Measurements from ENCODE around the gene TRDN.
"Not testable (repeated sequence)": the region's sequence is repeated elsewhere in the genome, so short reads cannot be mapped to it uniquely, and the experiment has no call there.

Gene TRDN

GRCh38 chr6:123635567-123635966 lies 1.2 kb downstream of the TRDN start:
- H3K27ac ChIP-seq, result no peak overlapping the region
- DNase-seq (ENCODE audit: low read depth, low spot score), result no peak

GRCh38 chr6:123635144-123635543 lies 1.6 kb downstream of the TRDN start:
- no peak overlapping the region for H3K27ac ChIP-seq
- DNase-seq (ENCODE audit: low read depth, low spot score), result no peak

- no peak for DNase-seq (ENCODE audit: low read depth, low spot score)
- no peak overlapping the region for H3K27ac ChIP-seq
Observed at GRCh38 chr6:123632641-123633040, 4.1 kb downstream of the TRDN start.

- H3K27ac ChIP-seq, result no peak overlapping the region
- no peak for DNase-seq (ENCODE audit: low read depth, low spot score)
Observed at GRCh38 chr6:123629258-123629941, 7.3 kb downstream of the TRDN start.

- DNase-seq (ENCODE audit: low read depth, low spot score), result no peak
- no peak overlapping the region for H3K27ac ChIP-seq
Observed at GRCh38 chr6:123625696-123626095, 11.1 kb downstream of the TRDN start.

- no peak for DNase-seq (ENCODE audit: low read depth, low spot score)
- no peak overlapping the region for H3K27ac ChIP-seq
Observed at GRCh38 chr6:123622780-123623179, 14.0 kb downstream of the TRDN start.

GRCh38 chr6:123619156-123619555 lies 17.6 kb downstream of the TRDN start:
- H3K27ac ChIP-seq, result no peak overlapping the region
- DNase-seq (ENCODE audit: low read depth, low spot score), result no peak

GRCh38 chr6:123616942-123617341 lies 19.8 kb downstream of the TRDN start:
- no peak for DNase-seq (ENCODE audit: low read depth, low spot score)
- no peak overlapping the region for H3K27ac ChIP-seq

GRCh38 chr6:123616016-123616415 lies 20.7 kb downstream of the TRDN start:
- DNase-seq (ENCODE audit: low read depth, low spot score), result no peak
- no peak overlapping the region for H3K27ac ChIP-seq

- DNase-seq (ENCODE audit: low read depth, low spot score), result no peak
- no peak overlapping the region for H3K27ac ChIP-seq
Observed at GRCh38 chr6:123610779-123611178, 26.0 kb downstream of the TRDN start.

- no peak for DNase-seq (ENCODE audit: low read depth, low spot score)
- no peak overlapping the region for H3K27ac ChIP-seq
Observed at GRCh38 chr6:123604067-123604466, 32.7 kb downstream of the TRDN start.

- no peak overlapping the region for H3K27ac ChIP-seq
- DNase-seq (ENCODE audit: low read depth, low spot score), result no peak
Observed at GRCh38 chr6:123598011-123598410, 38.7 kb downstream of the TRDN start.

- H3K27ac ChIP-seq, result no peak overlapping the region
Observed at GRCh38 chr6:123594776-123595175, 42.0 kb downstream of the TRDN start.

GRCh38 chr6:123592426-123592825 lies 44.3 kb downstream of the TRDN start:
- H3K27ac ChIP-seq, result no peak overlapping the region
- no peak for DNase-seq (ENCODE audit: low read depth, low spot score)

More at GRCh38 chr6:123594776-123595175, 42.0 kb downstream of the TRDN start:
- no peak for DNase-seq (ENCODE audit: low read depth, low spot score)

GRCh38 chr6:123589973-123590372 lies 46.8 kb downstream of the TRDN start:
- no peak for DNase-seq (ENCODE audit: low read depth, low spot score)
- H3K27ac ChIP-seq, result no peak overlapping the region

GRCh38 chr6:123589317-123589716 lies 47.4 kb downstream of the TRDN start:
- H3K27ac ChIP-seq, result no peak overlapping the region
- no peak for DNase-seq (ENCODE audit: low read depth, low spot score)

GRCh38 chr6:123588546-123588895 lies 48.2 kb downstream of the TRDN start:
- no peak for DNase-seq (ENCODE audit: low read depth, low spot score)
- H3K27ac ChIP-seq, result no peak overlapping the region

GRCh38 chr6:123587838-123588545 lies 48.8 kb downstream of the TRDN start:
- H3K27ac ChIP-seq, result no peak overlapping the region
- DNase-seq (ENCODE audit: low read depth, low spot score), result no peak

GRCh38 chr6:123587407-123587806 lies 49.3 kb downstream of the TRDN start:
- H3K27ac ChIP-seq; DNase-seq (ENCODE audit: low read depth, low spot score): not testable (repeated sequence)

- DNase-seq (ENCODE audit: low read depth, low spot score), result no peak
- no peak overlapping the region for H3K27ac ChIP-seq
Observed at GRCh38 chr6:123580331-123580730, 56.4 kb downstream of the TRDN start.

- DNase-seq (ENCODE audit: low read depth, low spot score), result no peak
Observed at GRCh38 chr6:123575188-123575587, 61.6 kb downstream of the TRDN start.

More at GRCh38 chr6:123575188-123575587, 61.6 kb downstream of the TRDN start:
- no peak overlapping the region for H3K27ac ChIP-seq

Measured in epithelial cell of prostate (primary cell).